D721Med (cell line): Measurements from ENCODE around the gene TFPI2.

Experiments
- DNase-seq: peaks from one replicate; pipeline ENCODE4 v3.0.0; 2011; ENCODE audit warnings: low spot score; ENCODE audit not compliant: insufficient read length
- FAIRE-seq: peaks from 2 replicates; lab custom pipeline; 2011; peaks lifted over from hg19 to GRCh38; lab: Jason Lieb, UNC
- TF ChIP-seq, protein P1 (sequence below): IDR thresholded peaks from 2 replicates; pipeline ENCODE4 v1.5.1; 2012; ENCODE audit warnings: mild to moderate bottlenecking, control low read depth; ENCODE audit not compliant: insufficient read depth; ENCODE audit errors: missing control alignments

The TFPI2 gene

DNA sequence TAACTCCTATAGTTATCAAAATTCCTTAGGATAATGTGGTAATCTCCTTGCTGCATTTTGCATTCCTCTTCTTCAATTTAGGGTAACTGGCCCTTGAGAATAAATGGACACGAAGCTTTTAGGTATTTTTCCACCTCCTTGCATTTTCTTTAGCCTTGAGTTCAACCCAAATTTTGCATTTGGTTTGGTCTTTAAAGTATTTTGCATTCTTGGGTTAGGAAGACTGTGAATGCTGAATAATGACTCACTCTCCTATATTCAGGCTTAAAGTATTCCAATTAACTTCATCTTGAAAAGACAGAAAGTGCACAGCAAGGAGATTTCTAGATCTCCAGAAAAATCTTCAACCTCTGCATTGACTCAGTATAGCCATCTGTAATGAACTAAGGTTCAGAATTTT, 47.3 kb downstream of the TFPI2 start:
- DNase-seq, result no peak
- no peak for FAIRE-seq
- TF ChIP-seq, protein P1, sequence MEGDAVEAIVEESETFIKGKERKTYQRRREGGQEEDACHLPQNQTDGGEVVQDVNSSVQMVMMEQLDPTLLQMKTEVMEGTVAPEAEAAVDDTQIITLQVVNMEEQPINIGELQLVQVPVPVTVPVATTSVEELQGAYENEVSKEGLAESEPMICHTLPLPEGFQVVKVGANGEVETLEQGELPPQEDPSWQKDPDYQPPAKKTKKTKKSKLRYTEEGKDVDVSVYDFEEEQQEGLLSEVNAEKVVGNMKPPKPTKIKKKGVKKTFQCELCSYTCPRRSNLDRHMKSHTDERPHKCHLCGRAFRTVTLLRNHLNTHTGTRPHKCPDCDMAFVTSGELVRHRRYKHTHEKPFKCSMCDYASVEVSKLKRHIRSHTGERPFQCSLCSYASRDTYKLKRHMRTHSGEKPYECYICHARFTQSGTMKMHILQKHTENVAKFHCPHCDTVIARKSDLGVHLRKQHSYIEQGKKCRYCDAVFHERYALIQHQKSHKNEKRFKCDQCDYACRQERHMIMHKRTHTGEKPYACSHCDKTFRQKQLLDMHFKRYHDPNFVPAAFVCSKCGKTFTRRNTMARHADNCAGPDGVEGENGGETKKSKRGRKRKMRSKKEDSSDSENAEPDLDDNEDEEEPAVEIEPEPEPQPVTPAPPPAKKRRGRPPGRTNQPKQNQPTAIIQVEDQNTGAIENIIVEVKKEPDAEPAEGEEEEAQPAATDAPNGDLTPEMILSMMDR, result no peak

DNA sequence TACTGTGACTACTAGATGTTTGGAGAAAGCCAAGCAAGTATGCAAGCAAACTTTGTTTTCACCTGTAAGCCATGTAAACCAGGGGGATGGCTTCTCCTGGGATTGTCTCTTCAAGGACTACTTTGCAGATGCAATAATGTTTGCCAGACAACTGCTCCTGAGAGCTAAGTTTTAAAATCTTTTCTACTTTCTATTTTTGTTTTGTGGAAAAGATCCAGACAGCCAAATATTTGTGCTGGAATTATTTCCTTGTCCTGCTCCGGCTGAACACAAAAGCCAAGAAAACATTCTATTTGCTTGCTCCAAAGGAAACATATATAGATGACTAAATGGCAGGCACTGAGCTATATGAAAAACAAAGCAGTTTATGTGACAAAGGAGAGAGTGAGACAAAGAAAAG, 51.6 kb downstream of the TFPI2 start:
- DNase-seq (no peak), FAIRE-seq (no peak)
- TF ChIP-seq, protein P1, result no peak

DNA sequence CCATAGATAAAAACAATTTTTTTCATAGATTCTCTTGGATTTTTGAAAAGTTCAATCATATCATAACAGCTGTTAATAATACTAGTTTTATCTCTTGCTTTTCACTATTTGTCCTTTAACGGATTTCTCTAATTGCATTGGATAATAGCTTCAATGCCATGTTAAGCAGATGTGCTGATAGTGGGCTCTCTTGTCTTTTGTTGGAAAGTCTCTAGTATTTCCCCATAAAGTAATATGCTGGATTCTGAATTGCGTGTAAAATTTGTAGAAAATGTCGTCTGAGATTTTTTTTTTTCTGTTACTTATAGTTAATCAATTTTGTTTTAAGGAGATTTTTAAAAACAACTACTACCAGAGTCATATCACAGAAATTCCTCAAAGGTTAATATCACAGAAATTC, 53.3 kb downstream of the TFPI2 start:
- no peak for FAIRE-seq
- TF ChIP-seq, protein P1, result no peak
- DNase-seq, result no peak

DNA sequence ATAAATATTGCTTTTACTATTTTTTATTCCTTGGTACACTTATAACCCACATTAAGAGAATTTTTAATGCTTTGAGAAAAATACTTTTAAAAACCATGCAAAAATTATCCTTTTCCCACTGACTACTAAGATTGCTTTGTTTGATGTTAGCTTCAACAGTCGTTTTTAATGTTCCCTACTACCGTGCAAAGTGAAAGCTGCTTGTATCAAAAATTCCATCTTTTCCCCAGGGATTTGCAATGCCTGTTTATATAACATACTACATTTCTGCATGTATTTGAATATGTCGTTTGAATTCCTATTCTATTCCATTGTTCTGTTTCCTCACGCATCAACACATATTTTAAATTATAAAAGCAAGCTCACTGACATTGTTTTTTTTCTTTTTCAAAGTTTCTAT, 54.4 kb downstream of the TFPI2 start:
- TF ChIP-seq, protein P1, result no peak
- DNase-seq, result no peak
- no peak for FAIRE-seq

DNA sequence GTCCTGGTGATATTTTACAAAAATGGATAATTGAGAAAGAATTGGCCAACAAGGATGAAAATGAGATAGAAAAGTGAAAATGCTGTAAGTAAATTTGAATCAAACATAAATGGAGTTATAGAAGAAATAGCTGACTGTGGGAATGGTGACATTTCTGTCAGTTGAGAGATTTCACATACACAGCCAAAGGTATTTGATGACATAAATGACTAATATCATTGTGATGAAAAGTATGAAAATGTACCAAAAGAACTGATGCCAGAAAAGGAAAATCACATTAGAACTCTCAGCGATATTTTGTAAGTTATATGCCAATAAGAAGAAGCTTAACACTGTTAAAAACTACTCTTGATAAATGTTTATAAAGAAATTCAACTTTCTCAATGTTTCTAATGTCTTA, 54.9 kb downstream of the TFPI2 start:
- no peak for DNase-seq
- no peak for FAIRE-seq

More for the DNA sequence above, 54.9 kb downstream of the TFPI2 start:
- TF ChIP-seq, protein P1, result no peak
